H1 (cell line): Measurements from ENCODE around the gene GPR65. TPM values are rescaled to one million over a fixed set of nuclear protein-coding genes. Genes with fewer than 3 reads are reported as not detected.

Experiments used
- SUZ12 ChIP-seq: fragments of 200-600 bp; sonication (generic); IDR thresholded peaks from 2 replicates; pipeline ENCODE4 v1.6.1; 2012; ENCODE audit warnings: mild to moderate bottlenecking, inconsistent platforms, low read length, moderate library complexity, mixed read lengths
- polyA plus RNA-seq, 7 experiments: library from polyadenylated mRNA; depleted of rRNA in 3 of 7; stranded (reverse) in 5 of 7; unstranded in 2 of 7; fragments of >200 nt in 5 of 7; fragments of 200-250 nt in 2 of 7; gene quantifications; 1 replicate in 5 of 7; 2 replicates in 1 of 7; 4 replicates in 1 of 7; pipeline versions ENCODE4 v1.2.1 to v1.2.3, GENCODE V29; 2011 to 2013; ENCODE audit warnings: missing spikeins in 2 of 7, mixed read lengths in 2 of 7
- total RNA-seq: library from RNA; stranded (reverse); fragmentation: NEBNext Ultra II Directional; extraction: Animal tissue kit (Norgen Biotek cat#: 25700); gene quantifications from 2 replicates; pipeline ENCODE4 v1.2.1, GENCODE V29; 2021
- TF ChIP-seq, protein P1 (sequence below): IDR thresholded peaks from 2 replicates; pipeline ENCODE4 v1.6.1; 2012; ENCODE audit warnings: inconsistent platforms

The GPR65 gene
- total and polyA plus RNA-seq, 2 of the 8 experiments (the other 6 are each of a cell fraction or from before 2014, with no cell fraction given), result not detected

DNA sequence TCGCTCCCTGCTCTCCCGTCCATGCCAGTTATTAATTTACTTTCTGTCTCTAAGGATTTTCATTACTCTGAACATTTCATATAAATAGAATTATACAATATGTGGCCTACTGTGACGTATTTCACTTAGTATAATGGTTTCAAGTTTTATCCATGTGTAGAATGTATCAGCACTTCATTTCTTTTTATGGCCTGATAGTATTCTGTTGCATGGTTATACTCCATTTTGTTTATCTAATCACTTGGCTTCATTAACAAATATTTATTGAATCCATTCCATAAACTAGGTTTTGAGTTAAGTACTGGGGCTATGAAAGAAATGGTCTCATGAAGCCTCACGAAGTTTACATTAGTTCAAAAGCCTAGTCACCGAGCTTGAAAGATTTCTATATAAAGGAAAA, 7.6 kb downstream of the GPR65 start (continued):
- TF ChIP-seq, protein P1, sequence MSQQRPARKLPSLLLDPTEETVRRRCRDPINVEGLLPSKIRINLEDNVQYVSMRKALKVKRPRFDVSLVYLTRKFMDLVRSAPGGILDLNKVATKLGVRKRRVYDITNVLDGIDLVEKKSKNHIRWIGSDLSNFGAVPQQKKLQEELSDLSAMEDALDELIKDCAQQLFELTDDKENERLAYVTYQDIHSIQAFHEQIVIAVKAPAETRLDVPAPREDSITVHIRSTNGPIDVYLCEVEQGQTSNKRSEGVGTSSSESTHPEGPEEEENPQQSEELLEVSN, result no peak
- no peak for TF ChIP-seq SUZ12
